Left lung (tissue), 10 donors: ENCODE data around the gene TLR7. TPM values are rescaled to one million over a fixed set of nuclear protein-coding genes. Genes with fewer than 3 reads are reported as not detected.

Experiments used
- ATAC-seq: fragments of 200-7000 bp; cut with Tn5 transposase; one replicate; pipeline ENCODE4 v1.9.1; 2020; ENCODE audit warnings: moderate library complexity
- DNase-seq, 4 donors: peaks; one replicate each; pipeline ENCODE4 v3.0.0-alpha.2; 2013 to 2020
- H3K27ac ChIP-seq, 2 donors: fragments of 200-600 bp; sonication (generic) in 1 of 2; one replicate each; pipeline versions ENCODE4 v1.5.0 to v1.8.0; 2020 to 2021
- H3K27me3 ChIP-seq, 2 donors: fragments of 200-600 bp; sonication (generic) in 1 of 2; one replicate each; pipeline versions ENCODE4 v1.5.0 to v1.8.0; 2020 to 2021
- H3K36me3 ChIP-seq, 2 donors: fragments of 200-600 bp; sonication (generic) in 1 of 2; one replicate each; pipeline versions ENCODE4 v1.5.0 to v1.8.0; 2020 to 2021
- H3K4me1 ChIP-seq, 2 donors: fragments of 200-600 bp; one replicate each; pipeline ENCODE4 v1.8.0; 2021
- H3K4me3 ChIP-seq, 2 donors: fragments of 200-600 bp; sonication (generic) in 1 of 2; one replicate each; pipeline versions ENCODE4 v1.5.0 to v1.8.0; 2020 to 2021; ENCODE audit warnings: mild to moderate bottlenecking in 1 of 2
- H3K9me3 ChIP-seq, 2 donors: fragments of 200-600 bp; sonication (generic) in 1 of 2; one replicate each; pipeline versions ENCODE4 v1.5.0 to v1.8.0; 2020 to 2021
- intact Hi-C, 2 donors: fragments of 100-400 bp; cut with DNase I; formaldehyde crosslinking; loops; one replicate each; pipeline versions ENCODE4 v1.11.2 to v1.14.2; 2022
- polyA plus RNA-seq, 6 donors: library from polyadenylated mRNA; unstranded; fragments of 120-200 nt; gene quantifications; one replicate each; pipeline ENCODE4 v1.2.1, GENCODE V29; 2013; ENCODE audit not compliant: insufficient read length in 6 of 6
- total RNA-seq, 2 donors: library from RNA; stranded (reverse); fragmentation: NEBNext Ultra II Directional; extraction: Animal tissue kit (Norgen Biotek cat#: 25700); gene quantifications; one replicate each; pipeline ENCODE4 v1.2.1, GENCODE V29; 2021
- TF ChIP-seq, protein P1 (sequence below), 2 donors: fragments of 200-600 bp; sonication (generic) in 1 of 2; IDR thresholded peaks; one replicate each; pipeline versions ENCODE4 v1.5.0 to v1.8.0; 2021; ENCODE audit warnings: antibody characterized with exemption in 2 of 2
- donor health status: DM: no; HTN: yes; CAD: no.
- donor health status: DM: no; HTN: no; CAD: no.

TLR7 gene
- total and polyA plus RNA-seq, 8 donors = 0.84 to 3.4 (median 1.3) TPM

DNA sequence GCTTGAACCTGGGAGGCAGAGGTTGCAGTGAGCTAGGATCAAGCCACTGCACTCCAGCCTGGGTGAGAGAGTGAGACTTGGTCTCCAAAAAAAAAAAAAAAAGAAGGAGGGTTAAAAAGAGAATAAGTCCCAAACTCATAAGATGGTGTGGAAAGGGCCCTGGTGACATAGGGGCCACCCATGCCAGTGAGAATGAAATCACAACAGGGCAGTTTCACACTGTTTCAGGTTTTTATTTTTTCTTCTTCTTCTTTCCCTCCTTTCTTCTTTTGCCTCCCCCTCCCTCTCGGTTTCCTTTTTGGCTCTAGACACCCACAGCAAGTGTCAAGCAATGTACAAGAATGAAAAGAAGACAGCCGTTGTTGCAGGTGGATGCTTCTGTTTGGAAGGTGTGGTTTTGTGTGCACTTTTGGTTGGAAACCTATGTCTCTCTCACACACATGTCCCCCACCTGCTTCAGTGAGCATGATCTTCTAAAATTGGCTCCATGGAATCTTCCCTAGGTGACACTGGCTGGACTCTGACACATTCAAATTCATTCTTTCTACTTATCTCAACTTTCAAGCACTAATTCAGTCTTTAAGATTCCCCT, 25.1 kb downstream of the TLR7 start:
- TF ChIP-seq, protein P1, sequence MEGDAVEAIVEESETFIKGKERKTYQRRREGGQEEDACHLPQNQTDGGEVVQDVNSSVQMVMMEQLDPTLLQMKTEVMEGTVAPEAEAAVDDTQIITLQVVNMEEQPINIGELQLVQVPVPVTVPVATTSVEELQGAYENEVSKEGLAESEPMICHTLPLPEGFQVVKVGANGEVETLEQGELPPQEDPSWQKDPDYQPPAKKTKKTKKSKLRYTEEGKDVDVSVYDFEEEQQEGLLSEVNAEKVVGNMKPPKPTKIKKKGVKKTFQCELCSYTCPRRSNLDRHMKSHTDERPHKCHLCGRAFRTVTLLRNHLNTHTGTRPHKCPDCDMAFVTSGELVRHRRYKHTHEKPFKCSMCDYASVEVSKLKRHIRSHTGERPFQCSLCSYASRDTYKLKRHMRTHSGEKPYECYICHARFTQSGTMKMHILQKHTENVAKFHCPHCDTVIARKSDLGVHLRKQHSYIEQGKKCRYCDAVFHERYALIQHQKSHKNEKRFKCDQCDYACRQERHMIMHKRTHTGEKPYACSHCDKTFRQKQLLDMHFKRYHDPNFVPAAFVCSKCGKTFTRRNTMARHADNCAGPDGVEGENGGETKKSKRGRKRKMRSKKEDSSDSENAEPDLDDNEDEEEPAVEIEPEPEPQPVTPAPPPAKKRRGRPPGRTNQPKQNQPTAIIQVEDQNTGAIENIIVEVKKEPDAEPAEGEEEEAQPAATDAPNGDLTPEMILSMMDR (IDR thresholded peaks at IDR 0.05) = no peak

DNA sequence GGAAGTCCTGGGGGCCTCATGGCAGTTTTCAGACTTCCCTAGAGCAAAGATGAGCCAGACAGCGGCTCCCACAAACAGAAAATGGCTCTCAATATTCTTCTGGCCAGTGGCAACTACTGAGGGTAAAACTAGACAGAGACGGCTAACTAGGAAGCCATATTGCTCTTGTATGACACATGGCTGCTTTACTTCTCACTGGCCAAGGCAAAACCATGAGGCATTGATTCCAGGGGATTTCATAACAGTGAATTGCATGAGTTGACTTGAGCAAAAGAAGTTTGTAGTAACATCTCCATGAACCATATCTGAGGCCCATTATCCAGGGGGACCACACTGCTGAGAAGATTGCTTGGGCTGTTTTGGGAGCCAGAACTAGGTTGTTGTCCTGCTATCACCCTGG, 25.8 kb downstream of the TLR7 start:
- Histone ChIP-seq H3K27ac (no peak overlapping the region), H3K4me3 (no peak overlapping the region), H3K9me3 (no peaks in the 10 kb centered on the region), H3K36me3 (no peaks in the 10 kb centered on the region), H3K27me3 (no peaks in the 10 kb centered on the region), H3K4me1 (peaks cover 0 to 13% of the 10 kb centered on the region in 2 donors)
- TF ChIP-seq, protein P1 (IDR thresholded peaks at IDR 0.05) = no peak
- intact Hi-C loops = no loop called here
- no peak for DNase-seq
- no peak for ATAC-seq

More for the DNA sequence above, 25.1 kb downstream of the TLR7 start:
- H3K9me3 ChIP-seq = no peaks in the 10 kb centered on the region
- no peak overlapping the region for H3K4me3 ChIP-seq
- H3K27ac ChIP-seq = no peak overlapping the region
- ATAC-seq = no peak
- no peak for DNase-seq
- no peaks in the 10 kb centered on the region for H3K27me3 ChIP-seq
- intact Hi-C loops = no loop called here
- no peaks in the 10 kb centered on the region for H3K36me3 ChIP-seq
- peaks cover 0 to 13% of the 10 kb centered on the region in 2 donors for H3K4me1 ChIP-seq

DNA sequence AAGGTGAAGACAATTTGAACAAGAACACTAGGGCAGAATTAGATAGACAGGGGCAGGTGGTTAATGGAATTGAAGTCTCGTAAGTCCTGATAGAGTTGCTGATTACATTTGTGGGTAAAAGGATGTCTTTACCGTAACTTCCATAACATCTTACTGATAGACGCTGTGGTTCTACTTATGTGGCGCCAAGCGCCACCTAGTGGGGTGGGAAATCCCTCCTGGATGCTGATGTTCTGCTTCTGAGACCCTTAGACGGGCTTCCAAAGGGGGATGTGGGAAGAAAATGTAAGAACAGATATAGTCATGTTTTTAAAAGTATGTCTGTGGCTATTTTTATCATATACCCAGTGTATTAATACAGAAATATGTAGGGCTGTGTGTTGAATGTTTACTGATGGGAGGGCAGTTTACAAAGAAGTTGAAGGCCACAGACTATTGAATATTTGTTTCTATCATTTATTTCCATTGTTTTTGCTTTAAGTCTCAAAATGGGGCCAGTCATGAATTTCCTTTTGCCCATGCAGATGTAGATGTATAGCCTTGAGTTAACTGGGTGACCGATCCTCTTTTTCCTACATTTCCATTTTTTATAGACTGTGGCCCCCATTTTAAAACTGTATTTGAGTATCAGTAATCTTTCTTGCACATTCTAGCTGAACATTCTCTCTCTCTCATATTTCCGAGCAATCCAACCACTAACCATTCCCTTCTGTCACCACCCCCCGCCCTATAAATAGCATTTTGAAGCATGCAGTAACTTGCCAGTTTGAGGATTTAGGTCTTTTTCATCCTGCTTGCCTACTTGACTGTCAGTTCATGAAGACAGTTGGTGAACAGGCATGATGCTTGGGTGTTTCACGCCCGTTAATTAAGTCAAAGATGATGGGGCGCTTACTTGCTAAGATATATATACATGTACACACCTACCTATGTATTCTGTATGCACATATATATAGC, 27.5 kb downstream of the TLR7 start:
- no peaks in the 10 kb centered on the region for H3K36me3 ChIP-seq
- TF ChIP-seq, protein P1 (IDR thresholded peaks at IDR 0.05) = peak; percentile 44 to 66
- H3K9me3 ChIP-seq = no peaks in the 10 kb centered on the region
- H3K27me3 ChIP-seq = no peaks in the 10 kb centered on the region
- peaks cover 0 to 13% of the 10 kb centered on the region in 2 donors for H3K4me1 ChIP-seq
- ATAC-seq (peak; percentile 64), DNase-seq (peak in 2 of 4 donors; percentile 35 to 68)
- intact Hi-C loops = no loop called here
- no peak overlapping the region for H3K4me3 ChIP-seq
- H3K27ac ChIP-seq = no peak overlapping the region

DNA sequence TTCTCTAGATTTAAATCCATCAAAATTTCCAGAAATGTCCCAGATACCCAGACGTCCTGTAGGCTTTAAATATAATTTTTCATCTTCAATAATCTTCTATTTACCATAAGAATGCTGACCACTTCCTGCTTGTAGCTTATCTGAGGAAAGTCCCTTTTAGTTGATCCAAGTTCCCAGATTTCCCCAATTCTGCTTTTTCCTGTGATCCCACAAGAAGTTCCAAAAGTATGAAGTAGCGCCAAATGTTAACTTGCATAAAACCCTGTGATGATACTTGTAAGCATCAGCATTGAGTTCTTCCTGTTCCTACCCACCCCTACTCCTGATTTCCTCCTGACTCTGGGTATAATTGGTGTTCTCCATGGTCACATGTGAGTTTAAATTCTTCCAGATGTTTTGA, 29.0 kb downstream of the TLR7 start:
- no peak overlapping the region for H3K4me3 ChIP-seq
- H3K27me3 ChIP-seq = no peaks in the 10 kb centered on the region
- ATAC-seq = no peak
- H3K27ac ChIP-seq = no peak overlapping the region
- TF ChIP-seq, protein P1 (IDR thresholded peaks at IDR 0.05) = no peak
- H3K4me1 ChIP-seq = peaks cover 0 to 9% of the 10 kb centered on the region in 2 donors
- no peaks in the 10 kb centered on the region for H3K9me3 ChIP-seq
- no peaks in the 10 kb centered on the region for H3K36me3 ChIP-seq
- intact Hi-C loops = no loop called here
- no peak for DNase-seq

DNA sequence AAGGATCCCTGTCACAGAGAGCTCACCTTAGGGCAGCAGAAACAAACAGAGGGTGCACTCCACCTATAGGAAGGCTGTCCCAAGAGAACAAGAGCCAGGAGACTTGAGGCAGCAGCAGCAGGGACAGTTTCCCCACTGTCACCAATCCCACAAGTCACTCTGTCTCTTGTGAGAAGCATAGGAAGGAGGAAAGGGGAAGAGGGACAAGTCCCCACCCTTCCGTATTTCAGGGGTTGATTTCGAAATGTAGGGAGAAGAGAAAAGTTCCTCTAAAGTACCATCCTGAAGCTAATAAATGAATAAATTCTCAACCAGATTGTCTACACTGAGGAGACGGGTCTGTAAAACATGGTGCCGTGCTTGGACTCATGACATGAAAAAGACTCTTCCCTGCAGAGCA, 30.1 kb downstream of the TLR7 start:
- no peaks in the 10 kb centered on the region for H3K9me3 ChIP-seq
- H3K27me3 ChIP-seq = no peaks in the 10 kb centered on the region
- TF ChIP-seq, protein P1 (IDR thresholded peaks at IDR 0.05) = no peak
- peak overlapping the region in 1 of 2 donors; percentile 18 for H3K27ac ChIP-seq
- intact Hi-C loops = no loop called here
- no peaks in the 10 kb centered on the region for H3K36me3 ChIP-seq
- no peak for DNase-seq
- H3K4me1 ChIP-seq = peaks cover 0 to 7% of the 10 kb centered on the region in 2 donors
- H3K4me3 ChIP-seq = no peak overlapping the region
- ATAC-seq = no peak
